HEK293 (cell line): ENCODE data around the gene CDH11.

ENCODE experiments used
- CTCF ChIA-PET: fragments of 350-600 bp; formaldehyde crosslinking; extraction: SDS; loops from one replicate; lab custom pipeline; 2021; ENCODE audit warnings: antibody characterized with exemption; lab: Yijun Ruan, JAX
- POLR2A ChIA-PET: fragments of 300-600 bp; formaldehyde crosslinking; extraction: SDS; loops from one replicate; lab custom pipeline; 2020; ENCODE audit warnings: antibody characterized with exemption, inconsistent platforms; lab: Yijun Ruan, JAX
- H3K27ac ChIP-seq: fragments of 200-500 bp; sonication (Bioruptor generic); 2 replicates; pipeline ENCODE4 v1.5.1; 2014; ENCODE audit warnings: low read depth, low read length, control low read depth, inconsistent platforms; ENCODE audit errors: extremely low read depth
- H3K36me3 ChIP-seq, 2 experiments: fragments of 200-500 bp in 1 of 2; sonication (Bioruptor generic) in 1 of 2; 1 replicate in 1 of 2; 2 replicates in 1 of 2; pipeline ENCODE4 v1.5.1; 2014 to 2017; ENCODE audit warnings: inconsistent platforms in 2 of 2, low read length in 2 of 2; ENCODE audit not compliant: control insufficient read depth in 2 of 2, insufficient read depth in 1 of 2
- H3K4me1 ChIP-seq: fragments of 200-500 bp; sonication (Bioruptor generic); 2 replicates; pipeline ENCODE4 v1.5.1; 2014; ENCODE audit warnings: mild to moderate bottlenecking, low read length, inconsistent platforms; ENCODE audit not compliant: control insufficient read depth, insufficient read depth
- H3K4me3 ChIP-seq: 2 replicates; pipeline ENCODE4 v1.5.1; 2011; ENCODE audit warnings: low read depth, mild to moderate bottlenecking, control low read depth, low read length, moderate library complexity
- H3K9me3 ChIP-seq: fragments of 200-500 bp; sonication (Bioruptor generic); 2 replicates; pipeline ENCODE4 v1.5.1; 2014; ENCODE audit warnings: low read depth, low read length, inconsistent platforms; ENCODE audit not compliant: control insufficient read depth, insufficient read depth
- PBX3 ChIP-seq: sonication (generic); formaldehyde crosslinking; IDR thresholded peaks from 2 replicates; pipeline ENCODE4 v1.8.1; 2022; ENCODE audit warnings: mild to moderate bottlenecking, moderate library complexity, missing genetic modification reagents
- PRDM6 ChIP-seq: fragments of 450-650 bp; formaldehyde crosslinking; IDR thresholded peaks from 2 replicates; pipeline ENCODE4 v1.5.1; 2017; ENCODE audit warnings: missing biosample characterization, missing genetic modification characterization
- SALL2 ChIP-seq: fragments of 450-650 bp; formaldehyde crosslinking; IDR thresholded peaks from 2 replicates; pipeline ENCODE4 v1.5.0; 2017; ENCODE audit warnings: missing biosample characterization, mild to moderate bottlenecking, missing genetic modification characterization, borderline replicate concordance
- SCRT2 ChIP-seq: fragments of 450-650 bp; formaldehyde crosslinking; IDR thresholded peaks from 2 replicates; pipeline ENCODE4 v1.5.1; 2016; ENCODE audit warnings: missing biosample characterization, missing genetic modification characterization
- TRIM28 ChIP-seq: IDR thresholded peaks from 2 replicates; pipeline ENCODE4 v1.6.1; 2011; ENCODE audit warnings: low read length, control low read depth, borderline replicate concordance
- ZBTB20 ChIP-seq: fragments of 450-650 bp; formaldehyde crosslinking; IDR thresholded peaks from 2 replicates; pipeline ENCODE4 v1.5.1; 2016; ENCODE audit warnings: missing biosample characterization, missing genetic modification characterization
- ZNF146 ChIP-seq: fragments of 450-650 bp; formaldehyde crosslinking; IDR thresholded peaks from 2 replicates; pipeline ENCODE4 v1.5.1; 2016; ENCODE audit warnings: missing biosample characterization, missing genetic modification characterization
- ZNF148 ChIP-seq: fragments of 450-650 bp; formaldehyde crosslinking; IDR thresholded peaks from 2 replicates; pipeline ENCODE4 v1.5.0; 2017; ENCODE audit warnings: missing biosample characterization, missing genetic modification characterization, borderline replicate concordance
- ZNF16 ChIP-seq: fragments of 450-650 bp; formaldehyde crosslinking; IDR thresholded peaks from 2 replicates; pipeline ENCODE4 v1.5.1; 2016; ENCODE audit warnings: low read depth, missing biosample characterization, missing genetic modification characterization
- ZNF292 ChIP-seq: fragments of 450-650 bp; formaldehyde crosslinking; IDR thresholded peaks from 2 replicates; pipeline ENCODE4 v1.5.1; 2016; ENCODE audit warnings: low read depth, missing biosample characterization, missing genetic modification characterization, borderline replicate concordance
- ZNF341 ChIP-seq: fragments of 450-650 bp; formaldehyde crosslinking; IDR thresholded peaks from 2 replicates; pipeline ENCODE4; 2016; ENCODE audit warnings: low read depth, missing biosample characterization, missing genetic modification characterization
- ZNF514 ChIP-seq: fragments of 450-650 bp; formaldehyde crosslinking; IDR thresholded peaks from 2 replicates; pipeline ENCODE4 v1.5.1; 2016; ENCODE audit warnings: missing biosample characterization, missing genetic modification characterization
- ZNF549 ChIP-seq: fragments of 450-650 bp; IDR thresholded peaks from 2 replicates; pipeline ENCODE4 v1.5.1; 2018; ENCODE audit warnings: missing biosample characterization, missing genetic modification characterization, mild to moderate bottlenecking, inconsistent platforms, moderate library complexity
- ZNF585B ChIP-seq: fragments of 450-650 bp; formaldehyde crosslinking; IDR thresholded peaks from 2 replicates; pipeline ENCODE4 v1.5.1; 2016; ENCODE audit warnings: missing biosample characterization, missing genetic modification characterization
- ZNF596 ChIP-seq: fragments of 450-650 bp; IDR thresholded peaks from 2 replicates; pipeline ENCODE4 v1.5.0; 2018; ENCODE audit warnings: missing biosample characterization, mild to moderate bottlenecking, missing genetic modification characterization, moderate library complexity
- ZNF600 ChIP-seq: fragments of 450-650 bp; formaldehyde crosslinking; IDR thresholded peaks from 2 replicates; pipeline ENCODE4 v1.5.1; 2016; ENCODE audit warnings: missing biosample characterization, missing genetic modification characterization
- ZNF621 ChIP-seq: fragments of 450-650 bp; formaldehyde crosslinking; IDR thresholded peaks from 2 replicates; pipeline ENCODE4 v1.5.1; 2017; ENCODE audit warnings: missing biosample characterization, missing genetic modification characterization
- ZNF658 ChIP-seq: fragments of 450-650 bp; formaldehyde crosslinking; IDR thresholded peaks from 2 replicates; pipeline ENCODE4; 2016; ENCODE audit warnings: missing biosample characterization, missing genetic modification characterization
- ZSCAN18 ChIP-seq: fragments of 450-650 bp; formaldehyde crosslinking; IDR thresholded peaks from 2 replicates; pipeline ENCODE4 v1.5.1; 2016; ENCODE audit warnings: missing biosample characterization, missing genetic modification characterization

The CDH11 gene

GRCh38 chr16:65122724-65123395, 997 bp upstream of the CDH11 start:
- Histone ChIP-seq H3K9me3 (no peaks in the 10 kb centered on the region), H3K36me3 (no peaks in the 10 kb centered on the region), H3K4me3 (peak overlapping the region; percentile 49), H3K27ac (peak overlapping the region; percentile 88), H3K4me1 (peaks cover 5% of the 10 kb centered on the region)
- TF ChIP-seq ZNF549 (tag by site-specific recombination) = no peak
- TF ChIP-seq SCRT2 = peak; percentile 44; the same call in 1 of the 2 replicates
- 0 out of 2 replicates have a peak, but pooled peaks have one; percentile 20 for TF ChIP-seq ZNF341 (tag by site-specific recombination)
- ChIA-PET CTCF (interaction anchor here (0.7 kb wide), 1 partner anchor 130 kb away, joined by 3 read pairs; no protein-coding TSS in a partner anchor), POLR2A (interaction anchor here (0.6 to 0.8 kb wide), 3 partner anchors 13 to 1062 kb away, joined by 3 to 6 read pairs (median 3); no protein-coding TSS in a partner anchor)

GRCh38 chr16:65120831-65121721, 787 bp downstream of the CDH11 start:
- H3K27ac ChIP-seq = peak overlapping the region; percentile 71; the same call in 1 of the 2 replicates
- ChIA-PET CTCF (interaction anchor here (0.5 to 1.5 kb wide), 3 partner anchors 404 to 887 kb away, joined by 3 to 5 read pairs (median 3); no protein-coding TSS in a partner anchor), POLR2A (interaction anchor here (0.6 to 1.0 kb wide), 2 partner anchors 293 to 1016 kb away, joined by 4 read pairs; no protein-coding TSS in a partner anchor)

More at GRCh38 chr16:65120831-65121721, 787 bp downstream of the CDH11 start:
- TF ChIP-seq ZSCAN18 (tag by site-specific recombination) = no peak
- TF ChIP-seq SALL2 (tag by site-specific recombination) = no peak
- TF ChIP-seq ZNF621 (tag by site-specific recombination) = no peak
- TF ChIP-seq TRIM28 = no peak
- TF ChIP-seq ZNF596 (tag by site-specific recombination) = no peak
- no peak for TF ChIP-seq ZNF600 (tag by site-specific recombination)
- no peak for TF ChIP-seq ZNF16 (tag by site-specific recombination)
- no peak for TF ChIP-seq PRDM6 (tag by site-specific recombination)
- no peak for TF ChIP-seq ZNF658
- TF ChIP-seq ZBTB20 = no peak
- TF ChIP-seq ZNF292 (tag by site-specific recombination) = no peak
- TF ChIP-seq ZNF146 (tag by site-specific recombination) = no peak
- no peak for TF ChIP-seq PBX3 (CRISPR knock-in tag)
- TF ChIP-seq ZNF585B (tag by site-specific recombination) = no peak
- no peak for TF ChIP-seq ZNF514 (tag by site-specific recombination)
- TF ChIP-seq ZNF148 (tag by site-specific recombination) = no peak
- peaks cover 5% of the 10 kb centered on the region for H3K4me1 ChIP-seq
- peak overlapping the region; percentile 49 for H3K4me3 ChIP-seq
- H3K36me3 ChIP-seq = no peaks in the 10 kb centered on the region
- H3K9me3 ChIP-seq = no peaks in the 10 kb centered on the region
